ENCODE measurements around the gene CFAP157.

- TF ChIP-seq POLR2A (IDR thresholded peaks at IDR 0.05) (no peak), CTCF (IDR thresholded peaks at IDR 0.05) (no peak)
These were observed 26.6 kb upstream of the CFAP157 start for GRCh38 chr9:127680226-127680625.

Measured in Peyer's patch (tissue), 4 donors.